B cell (primary cell): ENCODE data around the gene CHD5. TPM values are rescaled to one million over a fixed set of nuclear protein-coding genes. Genes with fewer than 3 reads are reported as not detected.

Experiments
- ATAC-seq: fragments of 200-7000 bp; cut with Tn5 transposase; one replicate; pipeline ENCODE4 v1.10.0; 2021; ENCODE audit warnings: low read depth, mild to moderate bottlenecking, moderate number of reproducible peaks, moderate library complexity
- CTCF ChIA-PET: fragments of 350-600 bp; sonication (Branson Sonifier 250); formaldehyde crosslinking; loops from one replicate; lab custom pipeline; 2021; ENCODE audit warnings: antibody characterized with exemption, inconsistent platforms; lab: Charles Lee
- POLR2A ChIA-PET: fragments of 350-600 bp; sonication (Branson Sonifier 250); formaldehyde crosslinking; loops from one replicate; lab custom pipeline; 2021; ENCODE audit warnings: antibody characterized with exemption; lab: Charles Lee
- DNase-seq: peaks from one replicate; pipeline ENCODE4 v3.0.0; 2013
- H2AFZ ChIP-seq: 2 replicates; pipeline ENCODE4 v1.6.1; 2012; ENCODE audit warnings: mild to moderate bottlenecking, low read depth, low read length; ENCODE audit not compliant: insufficient read depth, poor library complexity, severe bottlenecking
- H3K27ac ChIP-seq, 2 donors: 1 replicate in 1 of 2; 2 replicates in 1 of 2; pipeline ENCODE4 v1.5.1; 2012 to 2013; ENCODE audit warnings: low read length in 2 of 2, mild to moderate bottlenecking in 2 of 2, moderate library complexity in 1 of 2
- H3K27me3 ChIP-seq, 4 experiments: fragments of 200-600 bp in 1 of 4; sonication (generic) in 1 of 4; replicated peaks in 1 of 4; 1 replicate in 2 of 4; 2 replicates in 2 of 4; pipeline versions ENCODE4 v1.6.1 to v1.7.0; 2013 to 2016; ENCODE audit warnings: low read length in 3 of 4, mild to moderate bottlenecking in 2 of 4, mixed read lengths in 1 of 4, moderate library complexity in 1 of 4; ENCODE audit not compliant: insufficient read depth in 4 of 4, control insufficient read depth in 3 of 4; ENCODE audit errors: control extremely low read depth in 1 of 4
- H3K36me3 ChIP-seq, 2 experiments: replicated peaks in 1 of 2; 1 replicate in 1 of 2; 2 replicates in 1 of 2; pipeline versions ENCODE4 v1.6.1 to v1.7.1; 2013; ENCODE audit warnings: low read length in 1 of 2; ENCODE audit not compliant: insufficient read depth in 2 of 2, control insufficient read depth in 1 of 2; ENCODE audit errors: control extremely low read depth in 1 of 2, extremely low read depth in 1 of 2
- H3K4me1 ChIP-seq, 2 donors: fragments of 200-600 bp in 1 of 2; sonication (generic) in 1 of 2; 1 replicate in 1 of 2; 2 replicates in 1 of 2; pipeline versions ENCODE4 v1.5.1 to v1.6.1; 2013 to 2017; ENCODE audit warnings: low read length in 2 of 2; ENCODE audit not compliant: control insufficient read depth in 2 of 2, insufficient read depth in 2 of 2
- H3K4me2 ChIP-seq: replicated peaks from 2 replicates; pipeline ENCODE3; 2012; ENCODE audit warnings: mild to moderate bottlenecking, low read depth, low read length; ENCODE audit not compliant: poor library complexity, severe bottlenecking
- H3K4me3 ChIP-seq, 5 experiments: fragments of 200-600 bp in 1 of 5; sonication (generic) in 1 of 5; 1 replicate in 3 of 5; 2 replicates in 2 of 5; pipeline versions ENCODE4 v1.5.1 to v1.7.0; 2011 to 2016; ENCODE audit warnings: low read length in 4 of 5, mild to moderate bottlenecking in 4 of 5, low read depth in 2 of 5, control low read depth in 1 of 5, moderate library complexity in 1 of 5; ENCODE audit not compliant: insufficient read depth in 1 of 5; ENCODE audit errors: control extremely low read depth in 1 of 5, extremely low read depth in 1 of 5
- H3K79me2 ChIP-seq: fragments of 200-600 bp; sonication (generic); one replicate; pipeline ENCODE4 v1.6.0; 2016; ENCODE audit warnings: low read length; ENCODE audit not compliant: control insufficient read depth, insufficient read depth
- H3K9ac ChIP-seq: fragments of 200-600 bp; sonication (generic); 2 replicates; pipeline ENCODE4 v1.6.1; 2017; ENCODE audit warnings: mild to moderate bottlenecking, low read length, moderate library complexity
- H3K9me3 ChIP-seq, 3 donors: one replicate each; pipeline versions ENCODE4 v1.6.1 to v1.7.1; 2013; ENCODE audit warnings: low read length in 2 of 3; ENCODE audit not compliant: control insufficient read depth in 2 of 3, insufficient read depth in 1 of 3; ENCODE audit errors: control extremely low read depth in 1 of 3
- H4K20me1 ChIP-seq: 2 replicates; pipeline ENCODE4 v1.6.0; 2012; ENCODE audit warnings: mild to moderate bottlenecking, low read length; ENCODE audit not compliant: insufficient read depth, control insufficient read depth, poor library complexity, severe bottlenecking
- H3K27ac Mint-ChIP-seq: one replicate; pipeline ENCODE4 v1.8.0; 2021; ENCODE audit warnings: mixed read lengths
- H3K27me3 Mint-ChIP-seq: one replicate; pipeline ENCODE4 v1.8.0; 2021; ENCODE audit warnings: mixed read lengths
- H3K4me1 Mint-ChIP-seq: one replicate; pipeline ENCODE4 v1.8.0; 2021; ENCODE audit warnings: mixed read lengths
- H3K4me3 Mint-ChIP-seq: one replicate; pipeline ENCODE4 v1.8.0; 2021; ENCODE audit warnings: mixed read lengths
- H3K9me3 Mint-ChIP-seq: one replicate; pipeline ENCODE4 v1.8.0; 2022; ENCODE audit warnings: mixed read lengths; ENCODE audit not compliant: insufficient read depth
- CTCF ChIP-seq: fragments of 200-600 bp; IDR thresholded peaks from one replicate; pipeline ENCODE4 v1.8.0; 2022; ENCODE audit warnings: antibody characterized with exemption, mild to moderate bottlenecking
- EZH2 ChIP-seq: IDR thresholded peaks from 2 replicates; pipeline ENCODE4 v1.6.1; 2012; ENCODE audit warnings: borderline replicate concordance, low read depth, mild to moderate bottlenecking, moderate library complexity, low read length; ENCODE audit not compliant: insufficient read depth, poor library complexity, severe bottlenecking
- WGBS: methylation state at CpG from one replicate; pipeline ENCODE4 v1.1.5; 2013; ENCODE audit warnings: missing lambda C conversion rate; ENCODE audit not compliant: insufficient coverage; 5-methylcytosine and 5-hydroxymethylcytosine counted together
- intact Hi-C: fragments of 100-400 bp; cut with micrococcal nuclease; formaldehyde crosslinking; loops from one replicate; pipeline ENCODE4 v1.10.0; 2022
- polyA plus RNA-seq: library from polyadenylated mRNA; depleted of rRNA; stranded (reverse); fragments of >200 nt; gene quantifications from 2 replicates; pipeline ENCODE4 v1.2.3, GENCODE V29; 2012
- total RNA-seq, 2 donors: library from RNA; stranded (reverse); fragments of 120-200 nt in 1 of 2; gene quantifications; 1 replicate in 1 of 2; 2 replicates in 1 of 2; pipeline versions ENCODE4 v1.2.3 to v1.2.4, GENCODE V29; 2013 to 2022

The CHD5 gene
- total and polyA plus RNA-seq, 2 donors (not counting 1 experiment from before 2014, with no cell fraction given): 0.18 to 0.20 TPM

- 94% methylated on average over 11 of the region's 24 CpGs for WGBS
- H2AFZ ChIP-seq: no peak overlapping the region
- TF ChIP-seq CTCF (no peak), EZH2 (no peak)
- H3K4me3 ChIP-seq: no peak overlapping the region
- ATAC-seq: no peak
- H3K79me2 ChIP-seq: no peaks in the 10 kb centered on the region
- H4K20me1 ChIP-seq: no peaks in the 10 kb centered on the region
- Mint-ChIP-seq H3K4me3 (no peak overlapping the region), H3K27me3 (no peaks in the 10 kb centered on the region), H3K4me1 (no peaks in the 10 kb centered on the region), H3K9me3 (no peaks in the 10 kb centered on the region), H3K27ac (no peak overlapping the region)
- peaks cover 0 to 9% (median 0%) of the 10 kb centered on the region in 4 experiments for H3K27me3 ChIP-seq
- no peak overlapping the region for H3K9ac ChIP-seq
- no peaks in the 10 kb centered on the region for H3K4me1 ChIP-seq
- H3K27ac ChIP-seq: no peak overlapping the region
- H3K36me3 ChIP-seq: peaks cover 2 to 20% of the 10 kb centered on the region in 2 experiments
- ChIA-PET CTCF (no interaction called here), POLR2A (interaction anchor here (0.6 kb wide), 1 partner anchor 593 kb away, joined by 3 read pairs; no protein-coding TSS in a partner anchor)
- DNase-seq: no peak
- no peak overlapping the region for H3K4me2 ChIP-seq
- no peaks in the 10 kb centered on the region for H3K9me3 ChIP-seq
- intact Hi-C loops: no loop called here
Measured at GRCh38 chr1:6098303-6099215, 81.6 kb downstream of the CHD5 start.

GRCh38 chr1:6097824-6098223 lies 82.3 kb downstream of the CHD5 start:
- ATAC-seq (no peak), DNase-seq (no peak)
- Histone ChIP-seq H3K36me3 (peaks cover 2 to 25% of the 10 kb centered on the region in 2 experiments), H2AFZ (no peak overlapping the region), H3K4me1 (no peaks in the 10 kb centered on the region), H3K27me3 (peaks cover 0 to 7% (median 0%) of the 10 kb centered on the region in 4 experiments), H3K4me3 (no peak overlapping the region), H3K9me3 (no peaks in the 10 kb centered on the region), H3K79me2 (no peaks in the 10 kb centered on the region), H4K20me1 (no peaks in the 10 kb centered on the region), H3K4me2 (no peak overlapping the region), H3K27ac (no peak overlapping the region), H3K9ac (no peak overlapping the region)
- Mint-ChIP-seq H3K9me3 (no peaks in the 10 kb centered on the region), H3K27ac (no peak overlapping the region), H3K4me1 (no peaks in the 10 kb centered on the region), H3K27me3 (no peaks in the 10 kb centered on the region), H3K4me3 (no peak overlapping the region)
- POLR2A ChIA-PET: no interaction called here
- 93% methylated on average over 17 of the region's 17 CpGs for WGBS
- CTCF ChIA-PET: no interaction called here
- no peak for TF ChIP-seq EZH2
- intact Hi-C loops: no loop called here
